T-helper 1 cell treated with Interleukin-12 subunit alpha and Interleukin-12 subunit beta and Interleukin-4 antibody, amounts not matched to agents 30 μg/mL and 1 μg/mL, for 36 hours (primary cell): ENCODE measurements around the gene PLAAT1.

Experiments used
- H3K27ac Mint-ChIP-seq: one replicate; pipeline ENCODE4 v1.8.0; 2021; ENCODE audit warnings: mild to moderate bottlenecking, mixed read lengths
- H3K27me3 Mint-ChIP-seq: one replicate; pipeline ENCODE4 v1.8.0; 2021; ENCODE audit warnings: low read depth, mixed read lengths
- H3K36me3 Mint-ChIP-seq: one replicate; pipeline ENCODE4 v1.8.0; 2021; ENCODE audit warnings: low read depth, mixed read lengths
- H3K4me1 Mint-ChIP-seq: one replicate; pipeline ENCODE4 v1.8.0; 2021; ENCODE audit warnings: low read depth, mixed read lengths
- H3K4me3 Mint-ChIP-seq: one replicate; pipeline ENCODE4 v1.8.0; 2021; ENCODE audit warnings: mild to moderate bottlenecking, moderate library complexity, mixed read lengths
- H3K9me3 Mint-ChIP-seq: one replicate; pipeline ENCODE4 v1.8.0; 2021; ENCODE audit warnings: mixed read lengths

Gene PLAAT1

GRCh38 chr3:193236599-193236998 is 4.4 kb upstream of the PLAAT1 start:
- H3K27me3 Mint-ChIP-seq: peaks cover 19% of the 10 kb centered on the region
- H3K27ac Mint-ChIP-seq: no peak overlapping the region
- H3K9me3 Mint-ChIP-seq: no peaks in the 10 kb centered on the region
- no peaks in the 10 kb centered on the region for H3K36me3 Mint-ChIP-seq
- no peak overlapping the region for H3K4me3 Mint-ChIP-seq
- no peaks in the 10 kb centered on the region for H3K4me1 Mint-ChIP-seq

GRCh38 chr3:193237030-193237429 is 4.0 kb upstream of the PLAAT1 start:
- Mint-ChIP-seq H3K9me3 (no peaks in the 10 kb centered on the region), H3K36me3 (no peaks in the 10 kb centered on the region), H3K27ac (no peak overlapping the region), H3K27me3 (peaks cover 23% of the 10 kb centered on the region), H3K4me1 (no peaks in the 10 kb centered on the region), H3K4me3 (no peak overlapping the region)

- Mint-ChIP-seq H3K36me3 (no peaks in the 10 kb centered on the region), H3K9me3 (no peaks in the 10 kb centered on the region), H3K4me1 (no peaks in the 10 kb centered on the region), H3K27me3 (peaks cover 36% of the 10 kb centered on the region), H3K4me3 (no peak overlapping the region), H3K27ac (no peak overlapping the region)
Measured at GRCh38 chr3:193240436-193240849, 579 bp upstream of the PLAAT1 start.

- no peak overlapping the region for H3K27ac Mint-ChIP-seq
- H3K4me1 Mint-ChIP-seq: no peaks in the 10 kb centered on the region
- H3K36me3 Mint-ChIP-seq: no peaks in the 10 kb centered on the region
- no peak overlapping the region for H3K4me3 Mint-ChIP-seq
- no peaks in the 10 kb centered on the region for H3K9me3 Mint-ChIP-seq
- peaks cover 36% of the 10 kb centered on the region for H3K27me3 Mint-ChIP-seq
Measured at GRCh38 chr3:193241716-193242115, 694 bp downstream of the PLAAT1 start.

- peaks cover 11% of the 10 kb centered on the region for H3K9me3 Mint-ChIP-seq
- no peaks in the 10 kb centered on the region for H3K4me1 Mint-ChIP-seq
- no peaks in the 10 kb centered on the region for H3K36me3 Mint-ChIP-seq
- H3K27me3 Mint-ChIP-seq: peaks cover 36% of the 10 kb centered on the region
- no peak overlapping the region for H3K27ac Mint-ChIP-seq
- no peak overlapping the region for H3K4me3 Mint-ChIP-seq
Measured at GRCh38 chr3:193243571-193243970, 2.5 kb downstream of the PLAAT1 start.

- H3K36me3 Mint-ChIP-seq: no peaks in the 10 kb centered on the region
- H3K27me3 Mint-ChIP-seq: peaks cover 3% of the 10 kb centered on the region
- peaks cover 29% of the 10 kb centered on the region for H3K9me3 Mint-ChIP-seq
- no peak overlapping the region for H3K4me3 Mint-ChIP-seq
- no peak overlapping the region for H3K27ac Mint-ChIP-seq
- no peaks in the 10 kb centered on the region for H3K4me1 Mint-ChIP-seq
Measured at GRCh38 chr3:193248848-193249468, 7.9 kb downstream of the PLAAT1 start.

GRCh38 chr3:193250492-193250891 is 9.5 kb downstream of the PLAAT1 start:
- Mint-ChIP-seq H3K9me3 (peaks cover 29% of the 10 kb centered on the region), H3K27ac (no peak overlapping the region), H3K36me3 (no peaks in the 10 kb centered on the region), H3K4me1 (no peaks in the 10 kb centered on the region), H3K27me3 (no peaks in the 10 kb centered on the region), H3K4me3 (no peak overlapping the region)

- H3K9me3 Mint-ChIP-seq: peaks cover 13% of the 10 kb centered on the region
Measured at GRCh38 chr3:193253986-193254660, 13.1 kb downstream of the PLAAT1 start.

GRCh38 chr3:193261970-193262369 is 20.9 kb downstream of the PLAAT1 start:
- no peaks in the 10 kb centered on the region for H3K36me3 Mint-ChIP-seq
- no peak overlapping the region for H3K27ac Mint-ChIP-seq
- no peaks in the 10 kb centered on the region for H3K4me1 Mint-ChIP-seq
- no peaks in the 10 kb centered on the region for H3K27me3 Mint-ChIP-seq
- H3K4me3 Mint-ChIP-seq: no peak overlapping the region
- no peaks in the 10 kb centered on the region for H3K9me3 Mint-ChIP-seq

More at GRCh38 chr3:193253986-193254660, 13.1 kb downstream of the PLAAT1 start:
- Mint-ChIP-seq H3K4me3 (no peak overlapping the region), H3K27ac (no peak overlapping the region), H3K36me3 (no peaks in the 10 kb centered on the region), H3K27me3 (no peaks in the 10 kb centered on the region), H3K4me1 (no peaks in the 10 kb centered on the region)

- no peaks in the 10 kb centered on the region for H3K4me1 Mint-ChIP-seq
- H3K27me3 Mint-ChIP-seq: no peaks in the 10 kb centered on the region
- no peak overlapping the region for H3K4me3 Mint-ChIP-seq
- no peaks in the 10 kb centered on the region for H3K36me3 Mint-ChIP-seq
- H3K9me3 Mint-ChIP-seq: no peaks in the 10 kb centered on the region
- no peak overlapping the region for H3K27ac Mint-ChIP-seq
Measured at GRCh38 chr3:193262707-193263106, 21.7 kb downstream of the PLAAT1 start.

- Mint-ChIP-seq H3K4me3 (no peak overlapping the region), H3K27me3 (no peaks in the 10 kb centered on the region), H3K36me3 (no peaks in the 10 kb centered on the region), H3K27ac (no peak overlapping the region), H3K4me1 (no peaks in the 10 kb centered on the region), H3K9me3 (no peaks in the 10 kb centered on the region)
Measured at GRCh38 chr3:193269343-193270028, 28.5 kb downstream of the PLAAT1 start.

- Mint-ChIP-seq H3K36me3 (no peaks in the 10 kb centered on the region), H3K27me3 (no peaks in the 10 kb centered on the region), H3K9me3 (no peaks in the 10 kb centered on the region), H3K4me1 (no peaks in the 10 kb centered on the region), H3K4me3 (no peak overlapping the region), H3K27ac (no peak overlapping the region)
Measured at GRCh38 chr3:193270451-193270850, 29.4 kb downstream of the PLAAT1 start.

- Mint-ChIP-seq H3K36me3 (no peaks in the 10 kb centered on the region), H3K9me3 (no peaks in the 10 kb centered on the region), H3K4me1 (no peaks in the 10 kb centered on the region), H3K4me3 (no peak overlapping the region), H3K27me3 (no peaks in the 10 kb centered on the region), H3K27ac (no peak overlapping the region)
Measured at GRCh38 chr3:193271101-193271840, 30.2 kb downstream of the PLAAT1 start.

- Mint-ChIP-seq H3K9me3 (peaks cover 16% of the 10 kb centered on the region), H3K27me3 (no peaks in the 10 kb centered on the region), H3K4me1 (no peaks in the 10 kb centered on the region), H3K4me3 (no peak overlapping the region), H3K36me3 (no peaks in the 10 kb centered on the region), H3K27ac (no peak overlapping the region)
Measured at GRCh38 chr3:193292386-193292785, 51.4 kb downstream of the PLAAT1 start.
